ENCODE measurements around the gene KCNQ1.

Gene KCNQ1

DNA sequence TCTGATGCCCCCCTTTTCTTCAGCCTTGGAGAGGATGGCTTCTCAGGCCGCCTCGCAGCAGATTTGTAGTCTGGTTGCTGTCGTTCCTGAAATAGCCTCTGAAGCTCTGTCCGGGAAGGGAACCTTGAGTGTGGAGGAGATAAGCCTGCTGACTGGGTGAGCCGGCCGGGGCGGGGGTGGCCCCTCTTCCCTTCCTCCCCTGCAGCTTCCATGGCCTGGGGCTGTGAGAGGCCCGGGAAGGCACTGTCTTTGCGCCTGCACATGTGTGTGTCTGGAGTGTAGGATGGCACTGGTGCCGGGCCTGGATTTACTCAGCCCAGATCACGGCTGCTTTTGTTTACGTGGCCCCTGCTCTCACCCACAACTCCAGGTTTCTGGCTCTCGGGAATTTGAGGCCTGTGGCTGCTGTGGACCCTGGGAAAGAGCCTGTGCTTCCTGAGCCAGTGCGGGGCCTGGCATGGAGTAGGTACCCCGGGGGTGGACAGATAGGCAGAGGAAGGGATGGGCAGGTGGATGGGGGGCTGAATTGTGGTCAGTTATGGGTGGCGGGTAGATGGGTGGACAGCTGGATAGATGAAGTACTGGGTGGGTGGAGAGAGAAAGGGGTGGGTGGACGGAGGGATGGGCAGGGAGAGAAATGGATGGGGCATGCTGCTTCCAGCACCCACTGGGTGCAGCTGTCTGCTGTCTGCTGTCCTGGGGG lies 16.6 kb downstream of the KCNQ1 start (continued):
- TF ChIP-seq, protein P1, sequence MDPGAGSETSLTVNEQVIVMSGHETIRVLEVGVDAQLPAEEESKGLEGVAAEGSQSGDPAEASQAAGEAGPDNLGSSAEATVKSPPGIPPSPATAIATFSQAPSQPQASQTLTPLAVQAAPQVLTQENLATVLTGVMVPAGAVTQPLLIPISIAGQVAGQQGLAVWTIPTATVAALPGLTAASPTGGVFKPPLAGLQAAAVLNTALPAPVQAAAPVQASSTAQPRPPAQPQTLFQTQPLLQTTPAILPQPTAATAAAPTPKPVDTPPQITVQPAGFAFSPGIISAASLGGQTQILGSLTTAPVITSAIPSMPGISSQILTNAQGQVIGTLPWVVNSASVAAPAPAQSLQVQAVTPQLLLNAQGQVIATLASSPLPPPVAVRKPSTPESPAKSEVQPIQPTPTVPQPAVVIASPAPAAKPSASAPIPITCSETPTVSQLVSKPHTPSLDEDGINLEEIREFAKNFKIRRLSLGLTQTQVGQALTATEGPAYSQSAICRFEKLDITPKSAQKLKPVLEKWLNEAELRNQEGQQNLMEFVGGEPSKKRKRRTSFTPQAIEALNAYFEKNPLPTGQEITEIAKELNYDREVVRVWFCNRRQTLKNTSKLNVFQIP (CRISPR knock-in tag; IDR thresholded peaks at IDR 0.05; ENCODE audit: borderline replicate concordance, low read depth) = no peak
- no peak for TF ChIP-seq PPARA (CRISPR knock-in tag; IDR thresholded peaks at IDR 0.05; ENCODE audit: borderline replicate concordance)
- no peak for TF ChIP-seq ZNF8 (CRISPR knock-in tag; IDR thresholded peaks at IDR 0.05)
- no peak for TF ChIP-seq ZFP3 (CRISPR knock-in tag; IDR thresholded peaks at IDR 0.05)
- TF ChIP-seq TOX (CRISPR knock-in tag; IDR thresholded peaks at IDR 0.05; ENCODE audit: borderline replicate concordance) = no peak
- TF ChIP-seq, protein P2, sequence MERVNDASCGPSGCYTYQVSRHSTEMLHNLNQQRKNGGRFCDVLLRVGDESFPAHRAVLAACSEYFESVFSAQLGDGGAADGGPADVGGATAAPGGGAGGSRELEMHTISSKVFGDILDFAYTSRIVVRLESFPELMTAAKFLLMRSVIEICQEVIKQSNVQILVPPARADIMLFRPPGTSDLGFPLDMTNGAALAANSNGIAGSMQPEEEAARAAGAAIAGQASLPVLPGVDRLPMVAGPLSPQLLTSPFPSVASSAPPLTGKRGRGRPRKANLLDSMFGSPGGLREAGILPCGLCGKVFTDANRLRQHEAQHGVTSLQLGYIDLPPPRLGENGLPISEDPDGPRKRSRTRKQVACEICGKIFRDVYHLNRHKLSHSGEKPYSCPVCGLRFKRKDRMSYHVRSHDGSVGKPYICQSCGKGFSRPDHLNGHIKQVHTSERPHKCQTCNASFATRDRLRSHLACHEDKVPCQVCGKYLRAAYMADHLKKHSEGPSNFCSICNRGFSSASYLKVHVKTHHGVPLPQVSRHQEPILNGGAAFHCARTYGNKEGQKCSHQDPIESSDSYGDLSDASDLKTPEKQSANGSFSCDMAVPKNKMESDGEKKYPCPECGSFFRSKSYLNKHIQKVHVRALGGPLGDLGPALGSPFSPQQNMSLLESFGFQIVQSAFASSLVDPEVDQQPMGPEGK (CRISPR knock-in tag; IDR thresholded peaks at IDR 0.05; ENCODE audit: borderline replicate concordance) = no peak
- TF ChIP-seq ZC3H10 (CRISPR knock-in tag; IDR thresholded peaks at IDR 0.05) = no peak

DNA sequence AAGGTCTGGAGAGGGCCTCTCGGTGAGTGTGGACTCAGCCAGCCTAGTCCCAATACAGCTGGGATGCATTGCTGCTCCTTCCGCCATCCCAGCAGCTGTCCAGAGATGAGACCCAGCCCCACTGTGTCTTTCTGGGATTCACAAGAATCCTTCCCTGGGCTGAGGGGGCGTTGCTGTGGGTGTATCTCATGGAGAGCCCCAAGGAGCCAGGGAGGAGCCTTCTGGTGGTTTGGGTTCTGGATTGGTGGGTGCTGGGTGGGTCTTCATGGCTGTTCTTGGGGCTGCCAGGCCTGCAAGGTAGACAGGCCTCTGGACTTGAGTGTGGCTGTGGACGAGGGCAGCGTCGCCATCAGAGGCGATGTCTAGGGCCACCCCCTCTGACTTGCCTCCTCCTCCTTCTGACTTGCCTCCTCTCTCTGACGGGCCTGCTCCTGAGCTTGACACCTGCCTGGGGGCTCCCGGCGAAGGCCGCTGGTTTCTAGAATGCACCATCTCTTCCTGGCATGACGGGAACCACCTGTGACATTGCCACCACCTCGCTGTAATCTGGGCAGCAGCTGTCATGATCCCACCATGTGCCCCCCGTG lies 17.2 kb downstream of the KCNQ1 start:
- TF ChIP-seq CSDC2 (CRISPR knock-in tag; IDR thresholded peaks at IDR 0.05) (no peak), SNAI2 (CRISPR knock-in tag; IDR thresholded peaks at IDR 0.05) (no peak), BACH2 (CRISPR knock-in tag; IDR thresholded peaks at IDR 0.05; ENCODE audit: borderline replicate concordance) (no peak), RARB (CRISPR knock-in tag; IDR thresholded peaks at IDR 0.05) (no peak)
- TF ChIP-seq, protein P3, sequence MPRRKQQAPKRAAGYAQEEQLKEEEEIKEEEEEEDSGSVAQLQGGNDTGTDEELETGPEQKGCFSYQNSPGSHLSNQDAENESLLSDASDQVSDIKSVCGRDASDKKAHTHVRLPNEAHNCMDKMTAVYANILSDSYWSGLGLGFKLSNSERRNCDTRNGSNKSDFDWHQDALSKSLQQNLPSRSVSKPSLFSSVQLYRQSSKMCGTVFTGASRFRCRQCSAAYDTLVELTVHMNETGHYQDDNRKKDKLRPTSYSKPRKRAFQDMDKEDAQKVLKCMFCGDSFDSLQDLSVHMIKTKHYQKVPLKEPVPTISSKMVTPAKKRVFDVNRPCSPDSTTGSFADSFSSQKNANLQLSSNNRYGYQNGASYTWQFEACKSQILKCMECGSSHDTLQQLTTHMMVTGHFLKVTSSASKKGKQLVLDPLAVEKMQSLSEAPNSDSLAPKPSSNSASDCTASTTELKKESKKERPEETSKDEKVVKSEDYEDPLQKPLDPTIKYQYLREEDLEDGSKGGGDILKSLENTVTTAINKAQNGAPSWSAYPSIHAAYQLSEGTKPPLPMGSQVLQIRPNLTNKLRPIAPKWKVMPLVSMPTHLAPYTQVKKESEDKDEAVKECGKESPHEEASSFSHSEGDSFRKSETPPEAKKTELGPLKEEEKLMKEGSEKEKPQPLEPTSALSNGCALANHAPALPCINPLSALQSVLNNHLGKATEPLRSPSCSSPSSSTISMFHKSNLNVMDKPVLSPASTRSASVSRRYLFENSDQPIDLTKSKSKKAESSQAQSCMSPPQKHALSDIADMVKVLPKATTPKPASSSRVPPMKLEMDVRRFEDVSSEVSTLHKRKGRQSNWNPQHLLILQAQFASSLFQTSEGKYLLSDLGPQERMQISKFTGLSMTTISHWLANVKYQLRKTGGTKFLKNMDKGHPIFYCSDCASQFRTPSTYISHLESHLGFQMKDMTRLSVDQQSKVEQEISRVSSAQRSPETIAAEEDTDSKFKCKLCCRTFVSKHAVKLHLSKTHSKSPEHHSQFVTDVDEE (CRISPR knock-in tag; IDR thresholded peaks at IDR 0.05) = no peak
- TF ChIP-seq, protein P4, sequence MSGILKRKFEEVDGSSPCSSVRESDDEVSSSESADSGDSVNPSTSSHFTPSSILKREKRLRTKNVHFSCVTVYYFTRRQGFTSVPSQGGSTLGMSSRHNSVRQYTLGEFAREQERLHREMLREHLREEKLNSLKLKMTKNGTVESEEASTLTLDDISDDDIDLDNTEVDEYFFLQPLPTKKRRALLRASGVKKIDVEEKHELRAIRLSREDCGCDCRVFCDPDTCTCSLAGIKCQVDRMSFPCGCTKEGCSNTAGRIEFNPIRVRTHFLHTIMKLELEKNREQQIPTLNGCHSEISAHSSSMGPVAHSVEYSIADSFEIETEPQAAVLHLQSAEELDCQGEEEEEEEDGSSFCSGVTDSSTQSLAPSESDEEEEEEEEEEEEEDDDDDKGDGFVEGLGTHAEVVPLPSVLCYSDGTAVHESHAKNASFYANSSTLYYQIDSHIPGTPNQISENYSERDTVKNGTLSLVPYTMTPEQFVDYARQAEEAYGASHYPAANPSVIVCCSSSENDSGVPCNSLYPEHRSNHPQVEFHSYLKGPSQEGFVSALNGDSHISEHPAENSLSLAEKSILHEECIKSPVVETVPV (CRISPR knock-in tag; IDR thresholded peaks at IDR 0.05) = no peak
- no peak for ATAC-seq

DNA sequence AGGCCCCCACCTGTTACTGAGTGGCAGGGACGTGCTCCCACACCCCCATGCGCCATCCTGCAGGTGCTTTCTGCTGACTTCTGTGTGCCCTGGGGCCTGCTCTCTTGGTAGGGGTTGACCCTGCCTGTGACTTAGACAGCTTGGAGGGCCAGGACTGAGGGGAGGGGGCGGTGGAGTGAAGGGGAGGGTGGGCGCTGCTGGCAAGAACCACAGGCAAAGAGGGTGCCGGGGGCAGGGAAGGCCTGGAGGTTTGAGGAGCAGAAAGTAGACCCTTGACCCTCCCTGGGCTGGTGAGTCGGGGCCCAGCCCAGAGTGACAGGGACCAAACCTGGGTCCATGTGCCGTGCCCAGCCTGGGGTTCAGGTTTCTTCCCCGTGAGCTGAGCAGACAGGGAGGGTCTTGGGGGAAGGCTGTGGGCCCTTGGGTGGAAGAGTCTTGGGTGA lies 17.8 kb downstream of the KCNQ1 start:
- no peak for ATAC-seq
- TF ChIP-seq PPARA (CRISPR knock-in tag; IDR thresholded peaks at IDR 0.05; ENCODE audit: borderline replicate concordance) = no peak
- TF ChIP-seq ZNF565 (CRISPR knock-in tag; conservative IDR thresholded peaks at IDR 0.05; ENCODE audit: low read depth) = no peak
- no peak for TF ChIP-seq ZNF8 (CRISPR knock-in tag; IDR thresholded peaks at IDR 0.05)
- TF ChIP-seq ESRRG (CRISPR knock-in tag; IDR thresholded peaks at IDR 0.05) = no peak
- TF ChIP-seq, protein P5, sequence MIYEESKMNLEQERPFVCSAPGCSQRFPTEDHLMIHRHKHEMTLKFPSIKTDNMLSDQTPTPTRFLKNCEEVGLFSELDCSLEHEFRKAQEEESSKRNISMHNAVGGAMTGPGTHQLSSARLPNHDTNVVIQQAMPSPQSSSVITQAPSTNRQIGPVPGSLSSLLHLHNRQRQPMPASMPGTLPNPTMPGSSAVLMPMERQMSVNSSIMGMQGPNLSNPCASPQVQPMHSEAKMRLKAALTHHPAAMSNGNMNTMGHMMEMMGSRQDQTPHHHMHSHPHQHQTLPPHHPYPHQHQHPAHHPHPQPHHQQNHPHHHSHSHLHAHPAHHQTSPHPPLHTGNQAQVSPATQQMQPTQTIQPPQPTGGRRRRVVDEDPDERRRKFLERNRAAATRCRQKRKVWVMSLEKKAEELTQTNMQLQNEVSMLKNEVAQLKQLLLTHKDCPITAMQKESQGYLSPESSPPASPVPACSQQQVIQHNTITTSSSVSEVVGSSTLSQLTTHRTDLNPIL (CRISPR knock-in tag; IDR thresholded peaks at IDR 0.05; ENCODE audit: low read depth) = no peak
- TF ChIP-seq, protein P3 (CRISPR knock-in tag; IDR thresholded peaks at IDR 0.05) = no peak
- TF ChIP-seq, protein P1 (CRISPR knock-in tag; IDR thresholded peaks at IDR 0.05; ENCODE audit: borderline replicate concordance, low read depth) = no peak
- no peak for TF ChIP-seq SNAI2 (CRISPR knock-in tag; IDR thresholded peaks at IDR 0.05)
- TF ChIP-seq ZC3H10 (CRISPR knock-in tag; IDR thresholded peaks at IDR 0.05) = no peak
- TF ChIP-seq RARB (CRISPR knock-in tag; IDR thresholded peaks at IDR 0.05) = no peak
- TF ChIP-seq ZFP30 (CRISPR knock-in tag; IDR thresholded peaks at IDR 0.05) = no peak
- TF ChIP-seq ISL1 (CRISPR knock-in tag; IDR thresholded peaks at IDR 0.05) = no peak
- TF ChIP-seq CSDC2 (CRISPR knock-in tag; IDR thresholded peaks at IDR 0.05) = no peak
- TF ChIP-seq OSR1 (CRISPR knock-in tag; IDR thresholded peaks at IDR 0.05) = no peak
- TF ChIP-seq ZNF70 (CRISPR knock-in tag; IDR thresholded peaks at IDR 0.05) = no peak
- TF ChIP-seq, protein P2 (CRISPR knock-in tag; IDR thresholded peaks at IDR 0.05; ENCODE audit: borderline replicate concordance) = no peak

Measured in SK-N-SH treated with all-trans-retinoic acid at 6 μM for 48 hours (cell line).